IPS-18a (cell line): ENCODE results near the gene COL13A1.

Experiments
- H3K27ac ChIP-seq: one replicate; pipeline ENCODE4 v1.5.1; 2013; ENCODE audit warnings: low read length
- H3K27me3 ChIP-seq: one replicate; pipeline ENCODE4 v1.6.1; 2013; ENCODE audit warnings: mild to moderate bottlenecking, low read length; ENCODE audit not compliant: control insufficient read depth, insufficient read depth
- H3K36me3 ChIP-seq: one replicate; pipeline ENCODE4 v1.6.1; 2013; ENCODE audit warnings: low read depth, low read length; ENCODE audit not compliant: control insufficient read depth
- H3K4me1 ChIP-seq: one replicate; pipeline ENCODE4 v1.6.1; 2013; ENCODE audit warnings: low read depth, low read length; ENCODE audit not compliant: control insufficient read depth
- H3K4me3 ChIP-seq: one replicate; pipeline ENCODE4 v1.5.1; 2013; ENCODE audit warnings: low read length
- H3K9ac ChIP-seq: one replicate; pipeline ENCODE4 v1.6.1; 2013; ENCODE audit warnings: mild to moderate bottlenecking, low read length, moderate library complexity
- H3K9me3 ChIP-seq: one replicate; pipeline ENCODE4 v1.6.1; 2013; ENCODE audit warnings: low read depth, low read length; ENCODE audit not compliant: control insufficient read depth

Gene COL13A1

DNA sequence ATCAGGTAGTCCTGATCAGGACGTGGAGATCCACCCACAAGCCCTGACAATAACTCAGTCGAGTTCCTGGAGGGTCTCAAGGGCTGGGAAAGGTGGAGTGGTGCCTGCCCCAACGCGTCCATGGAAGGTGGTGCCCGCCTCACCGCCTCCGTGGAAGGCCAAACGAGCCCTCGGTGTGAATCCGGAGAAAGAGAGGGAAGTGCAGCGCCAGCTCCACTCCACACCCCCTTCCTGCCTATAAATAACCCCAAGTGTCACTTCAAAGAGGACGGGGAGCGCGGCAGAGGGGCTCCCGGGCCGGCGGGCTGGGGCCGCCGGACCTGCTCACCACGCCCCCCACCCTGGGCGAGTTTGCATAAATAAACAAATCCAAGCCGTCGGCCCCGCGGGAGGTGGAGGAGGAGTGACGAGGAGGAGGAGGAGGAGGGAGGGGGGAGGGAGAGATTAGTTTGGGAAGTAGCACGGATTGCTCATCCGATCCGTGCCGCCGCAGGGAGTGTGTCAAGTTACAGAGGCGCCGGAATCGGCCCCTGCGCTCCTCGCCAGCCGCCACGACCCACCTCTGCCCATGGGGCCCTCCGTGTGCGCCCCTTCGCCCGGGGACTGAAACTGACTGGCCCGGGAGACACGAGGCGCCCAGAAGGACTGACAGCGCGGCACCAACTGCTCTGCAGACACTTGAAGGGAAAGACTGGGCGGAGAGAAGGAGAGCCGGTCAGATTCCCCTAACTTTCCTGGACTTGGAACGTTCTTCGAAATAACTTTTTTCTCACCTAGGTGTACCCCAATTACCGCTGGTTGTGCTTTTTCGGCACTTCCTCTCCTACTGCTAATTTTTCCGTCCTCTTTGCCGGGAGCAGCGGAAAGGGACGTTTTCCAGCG lies at the start of gene COL13A1:
TSS of gene COL13A1 (plus strand) at position 473 of the 882 bp plus-strand sequence. CDS start 518 bp downstream, outside the sequence.
- Histone ChIP-seq H3K27ac (no peak within 1 kb of the TSS), H3K27me3 (peaks cover 55% of the 10 kb centered on the region), H3K9ac (no peak within 1 kb of the TSS)

DNA sequence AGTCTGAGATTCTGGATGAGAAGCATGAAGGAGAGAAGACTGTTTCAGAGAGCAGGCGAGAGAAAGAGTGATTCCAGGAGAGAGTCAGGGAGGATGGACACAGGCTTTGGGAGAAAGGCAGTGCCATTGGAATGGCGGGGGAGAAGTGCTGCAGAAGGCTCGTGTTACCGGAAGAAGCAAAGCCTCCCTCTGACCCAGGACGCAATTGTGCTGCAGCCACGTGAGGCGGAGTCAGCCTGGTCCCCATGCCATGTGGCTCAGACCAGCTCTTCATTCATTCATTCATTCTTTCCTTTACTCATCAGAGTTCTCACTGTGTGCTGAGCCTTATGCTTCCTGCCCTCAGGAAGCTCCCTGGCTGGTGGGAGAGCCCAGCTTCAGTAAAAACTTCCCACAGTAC lies 49.2 kb upstream of the COL13A1 start:
- H3K9me3 ChIP-seq: no peaks in the 10 kb centered on the region
- H3K4me3 ChIP-seq: no peak overlapping the region
- no peaks in the 10 kb centered on the region for H3K4me1 ChIP-seq
- H3K36me3 ChIP-seq: no peaks in the 10 kb centered on the region
- no peak overlapping the region for H3K9ac ChIP-seq
- H3K27ac ChIP-seq: no peak overlapping the region
- H3K27me3 ChIP-seq: no peaks in the 10 kb centered on the region

More for the DNA sequence above, at the start of gene COL13A1:
- Histone ChIP-seq H3K4me3 (peak within 1 kb of the TSS; percentile 76), H3K9me3 (no peaks in the 10 kb centered on the region), H3K4me1 (peaks cover 24% of the 10 kb centered on the region), H3K36me3 (no peaks in the 10 kb centered on the region)

DNA sequence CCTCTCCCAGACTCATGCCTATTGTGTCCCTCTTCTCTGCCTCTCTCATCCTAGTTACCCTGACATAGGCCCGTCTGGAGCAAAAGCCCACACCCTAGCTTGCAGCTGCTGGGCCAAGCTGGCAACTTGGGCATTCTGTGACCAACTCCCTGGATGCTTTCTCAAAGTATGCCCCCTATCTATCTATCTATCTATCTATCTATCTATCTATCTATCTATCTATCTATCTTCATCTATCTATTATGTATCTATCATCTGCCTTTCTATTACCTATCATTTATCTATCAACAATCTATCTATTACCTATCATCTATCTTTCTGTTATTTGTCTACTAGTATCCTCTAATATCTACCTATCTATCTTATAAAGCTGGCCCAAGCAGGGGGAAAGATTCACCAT lies 45.4 kb upstream of the COL13A1 start:
- Histone ChIP-seq H3K9me3 (no peaks in the 10 kb centered on the region), H3K27ac (no peak overlapping the region), H3K9ac (no peak overlapping the region), H3K27me3 (no peaks in the 10 kb centered on the region), H3K36me3 (no peaks in the 10 kb centered on the region), H3K4me3 (no peak overlapping the region), H3K4me1 (no peaks in the 10 kb centered on the region)

DNA sequence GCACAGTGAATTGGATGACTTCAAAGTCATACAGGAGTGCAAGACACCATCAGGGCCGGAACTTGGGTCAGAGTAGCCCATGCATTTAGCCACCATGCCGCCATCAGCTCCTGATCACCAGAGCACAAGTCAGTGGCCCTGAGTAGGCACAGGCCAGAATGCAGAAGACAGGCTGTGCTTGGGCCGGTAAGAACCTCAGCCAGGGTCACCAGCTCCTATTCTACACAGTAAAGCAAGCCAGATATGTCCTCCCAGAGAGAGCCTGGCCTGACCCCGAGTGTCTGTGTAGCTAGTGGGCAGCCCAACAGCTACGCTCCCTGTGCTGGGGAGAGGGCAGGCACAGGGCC lies 44.5 kb upstream of the COL13A1 start:
- Histone ChIP-seq H3K4me1 (no peaks in the 10 kb centered on the region), H3K27ac (no peak overlapping the region), H3K9me3 (no peaks in the 10 kb centered on the region), H3K27me3 (no peaks in the 10 kb centered on the region), H3K9ac (no peak overlapping the region), H3K4me3 (no peak overlapping the region), H3K36me3 (no peaks in the 10 kb centered on the region)

DNA sequence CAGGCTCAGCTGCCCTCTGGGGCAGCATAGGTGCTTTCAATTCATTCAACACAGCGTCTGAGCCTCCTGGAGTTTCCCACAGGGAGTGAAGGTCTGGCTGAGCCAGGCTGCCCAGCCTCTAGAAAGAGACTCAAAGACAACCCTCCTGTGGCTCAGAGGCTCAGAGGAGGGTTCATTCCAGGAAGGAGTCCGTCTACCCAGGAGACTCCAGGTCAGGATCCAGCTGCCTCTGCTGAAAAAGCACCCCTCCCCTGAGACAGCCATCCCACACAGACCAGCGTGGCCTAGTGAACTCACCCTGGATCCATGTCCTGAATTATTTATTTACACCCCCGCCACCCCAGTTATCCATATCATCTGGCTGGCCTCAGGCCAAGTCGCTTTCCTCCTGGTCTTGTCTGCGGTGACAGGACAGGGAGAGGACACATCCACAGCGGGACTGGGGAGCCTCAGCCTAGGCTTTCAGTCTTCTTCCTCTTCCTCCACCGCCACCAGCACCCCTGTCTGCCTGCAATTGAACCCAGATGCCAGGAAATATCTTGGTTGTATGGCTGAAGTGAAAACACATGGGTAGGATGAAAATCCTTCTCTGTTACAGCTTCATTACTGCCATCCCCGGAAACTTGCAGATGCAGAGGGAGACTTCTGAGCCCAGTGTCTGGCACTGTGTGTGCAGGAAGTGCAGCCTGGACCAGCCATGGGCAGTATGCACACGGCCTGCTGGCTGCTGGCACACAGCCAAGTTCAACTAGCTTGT lies 44.0 kb upstream of the COL13A1 start:
- no peaks in the 10 kb centered on the region for H3K36me3 ChIP-seq
- H3K4me1 ChIP-seq: no peaks in the 10 kb centered on the region
- H3K27ac ChIP-seq: no peak overlapping the region
- H3K9me3 ChIP-seq: no peaks in the 10 kb centered on the region
- no peak overlapping the region for H3K9ac ChIP-seq
- no peaks in the 10 kb centered on the region for H3K27me3 ChIP-seq
- H3K4me3 ChIP-seq: no peak overlapping the region

DNA sequence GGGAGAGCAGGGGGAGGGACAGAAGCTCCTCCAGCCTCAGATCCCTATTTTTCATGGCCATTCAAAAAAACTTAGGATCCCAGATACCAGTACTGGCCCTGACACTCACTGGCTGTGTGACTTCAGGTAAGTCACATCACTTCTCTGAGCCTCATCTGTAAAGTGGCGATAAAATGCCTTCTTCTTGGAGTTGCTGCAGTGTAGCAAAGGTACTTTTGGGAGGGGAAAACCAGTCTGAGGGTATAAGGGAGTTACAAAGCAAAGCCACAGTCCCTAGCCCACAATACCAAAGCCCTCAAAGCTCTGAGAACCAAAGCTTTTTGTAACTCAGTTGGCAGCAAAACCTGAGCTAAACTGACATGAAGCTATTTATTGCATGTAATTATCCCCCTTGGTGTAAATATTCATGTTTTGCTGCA lies 43.4 kb upstream of the COL13A1 start:
- no peaks in the 10 kb centered on the region for H3K36me3 ChIP-seq
- no peaks in the 10 kb centered on the region for H3K27me3 ChIP-seq
- no peak overlapping the region for H3K4me3 ChIP-seq
- H3K9me3 ChIP-seq: no peaks in the 10 kb centered on the region
- no peak overlapping the region for H3K9ac ChIP-seq
- H3K4me1 ChIP-seq: no peaks in the 10 kb centered on the region
- H3K27ac ChIP-seq: no peak overlapping the region

DNA sequence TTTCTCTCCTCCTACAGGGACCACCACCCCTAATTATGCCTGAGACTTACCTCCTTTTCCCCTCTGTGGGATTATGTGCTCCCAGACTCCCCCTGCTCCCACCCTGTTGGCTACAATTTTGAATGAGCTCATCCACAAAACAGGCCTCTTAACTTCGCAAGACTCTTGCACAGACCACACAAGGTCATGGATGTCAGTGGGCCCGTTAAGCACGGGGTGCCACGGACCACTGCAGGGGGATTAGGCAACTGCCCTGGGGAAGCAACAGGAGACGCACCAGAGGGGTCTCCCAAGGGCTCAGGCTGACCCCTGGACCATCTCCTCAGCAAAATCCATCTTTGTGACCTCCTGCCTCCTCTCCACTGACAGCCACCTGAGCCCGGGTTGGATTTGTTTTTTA lies 42.1 kb upstream of the COL13A1 start:
- Histone ChIP-seq H3K27me3 (no peaks in the 10 kb centered on the region), H3K27ac (no peak overlapping the region), H3K9ac (no peak overlapping the region), H3K9me3 (no peaks in the 10 kb centered on the region), H3K36me3 (no peaks in the 10 kb centered on the region), H3K4me1 (no peaks in the 10 kb centered on the region), H3K4me3 (no peak overlapping the region)

DNA sequence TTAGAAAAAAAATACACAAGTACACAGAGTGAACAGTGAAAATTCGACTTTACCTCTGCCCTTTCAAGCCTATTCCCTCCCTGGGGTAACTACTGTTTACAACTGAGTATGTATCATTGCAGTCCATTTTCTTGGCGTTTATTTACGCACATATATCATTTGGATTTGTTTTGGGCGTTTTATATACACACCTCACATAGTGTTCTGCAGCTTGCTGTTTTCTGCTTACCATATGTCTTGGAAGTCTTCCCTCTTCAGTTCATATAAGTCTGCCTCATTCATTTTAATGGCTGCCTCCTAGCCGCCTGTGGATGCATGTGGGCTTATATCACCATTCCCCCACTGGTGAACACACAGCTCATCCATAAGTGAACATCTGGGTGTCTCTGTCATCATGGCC lies 41.6 kb upstream of the COL13A1 start:
- H3K27ac ChIP-seq: no peak overlapping the region

DNA sequence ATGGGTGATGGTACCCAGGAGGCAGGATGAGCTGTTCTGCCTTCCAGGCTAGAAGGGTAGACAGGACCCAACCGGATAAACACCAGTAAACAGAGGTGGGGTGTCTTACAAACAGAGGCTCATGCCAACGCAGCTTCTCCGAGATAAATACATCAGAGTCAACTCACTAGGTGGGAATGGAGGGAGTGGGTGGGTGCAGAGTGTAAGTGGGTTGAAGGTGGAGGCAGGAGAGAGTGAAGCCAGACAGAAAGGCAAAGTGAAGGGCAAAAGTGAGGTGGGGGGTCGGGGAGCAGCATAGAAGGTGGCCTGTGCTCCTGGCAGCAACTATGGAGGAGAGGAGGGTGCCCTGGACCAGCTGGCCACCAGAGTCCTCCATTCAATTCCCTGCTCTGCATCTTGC lies 40.4 kb upstream of the COL13A1 start:
- Histone ChIP-seq H3K4me1 (no peaks in the 10 kb centered on the region), H3K36me3 (no peaks in the 10 kb centered on the region), H3K9ac (no peak overlapping the region), H3K27ac (no peak overlapping the region), H3K4me3 (no peak overlapping the region), H3K9me3 (no peaks in the 10 kb centered on the region), H3K27me3 (no peaks in the 10 kb centered on the region)

More for the DNA sequence above, 41.6 kb upstream of the COL13A1 start:
- no peaks in the 10 kb centered on the region for H3K9me3 ChIP-seq
- H3K27me3 ChIP-seq: no peaks in the 10 kb centered on the region
- no peak overlapping the region for H3K9ac ChIP-seq
- no peaks in the 10 kb centered on the region for H3K36me3 ChIP-seq
- H3K4me1 ChIP-seq: no peaks in the 10 kb centered on the region
- H3K4me3 ChIP-seq: no peak overlapping the region

DNA sequence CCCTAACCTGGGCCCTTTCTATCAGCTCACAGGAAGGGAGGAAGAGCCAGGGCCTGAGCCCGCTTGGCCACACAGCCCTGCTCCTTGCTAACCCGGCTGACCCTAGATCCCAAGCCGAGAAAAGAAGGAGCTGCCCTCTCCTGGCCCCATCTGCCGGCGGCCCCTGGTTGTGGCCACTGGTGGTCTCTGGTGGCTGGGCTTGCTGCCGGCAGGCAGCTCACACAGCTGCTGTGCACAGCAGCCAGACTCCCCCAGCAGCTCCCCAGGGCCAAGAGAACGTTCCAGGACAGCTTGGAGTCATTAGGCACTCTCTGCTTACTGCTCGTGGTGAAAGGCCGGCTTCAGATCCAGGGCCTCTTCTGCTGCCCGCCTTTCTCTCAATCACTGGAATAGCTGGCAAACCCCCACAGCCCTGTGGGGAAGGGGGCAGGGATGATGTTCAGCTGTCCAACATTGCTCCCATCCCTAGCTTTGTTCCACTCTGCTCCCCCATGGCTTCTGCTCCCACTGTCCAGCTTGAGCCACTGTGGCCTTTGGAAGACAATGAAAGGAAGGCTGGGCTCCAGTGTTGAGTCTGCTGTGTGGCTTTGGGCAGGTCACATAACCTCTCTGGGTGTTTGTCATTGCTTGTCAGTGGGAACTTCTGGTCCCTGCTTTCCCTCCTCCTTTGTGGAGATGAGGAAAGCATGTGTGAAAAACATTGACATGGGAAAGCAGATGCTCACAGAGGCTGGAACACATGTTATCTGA lies 35.4 kb upstream of the COL13A1 start:
- H3K4me3 ChIP-seq: no peak overlapping the region
- H3K27me3 ChIP-seq: no peaks in the 10 kb centered on the region
- H3K9me3 ChIP-seq: no peaks in the 10 kb centered on the region
- H3K4me1 ChIP-seq: peaks cover 11% of the 10 kb centered on the region
- no peak overlapping the region for H3K9ac ChIP-seq
- H3K27ac ChIP-seq: no peak overlapping the region
- H3K36me3 ChIP-seq: no peaks in the 10 kb centered on the region

DNA sequence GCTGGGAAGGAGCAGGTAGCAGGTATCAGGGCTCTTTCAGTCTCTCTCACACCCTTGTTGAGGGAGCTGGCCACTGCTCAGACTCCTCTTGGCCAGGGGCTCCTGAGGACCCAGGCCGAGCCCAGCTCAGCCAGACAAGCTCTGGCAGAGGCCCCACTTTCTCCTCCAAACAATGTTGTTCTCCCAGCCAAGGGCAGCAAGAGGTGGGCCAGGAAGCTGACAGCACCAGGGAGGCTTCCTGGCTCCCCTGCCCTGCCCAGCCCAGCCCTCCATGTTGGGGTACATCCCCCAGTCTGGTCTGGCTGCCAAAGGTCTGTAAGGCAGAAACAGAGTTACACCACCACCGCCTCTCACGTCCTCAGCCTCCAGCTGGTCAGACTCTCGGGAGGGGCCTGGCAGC lies 33.9 kb upstream of the COL13A1 start:
- Histone ChIP-seq H3K27ac (no peak overlapping the region), H3K4me3 (no peak overlapping the region), H3K36me3 (no peaks in the 10 kb centered on the region), H3K27me3 (no peaks in the 10 kb centered on the region), H3K9ac (no peak overlapping the region), H3K9me3 (no peaks in the 10 kb centered on the region), H3K4me1 (peaks cover 11% of the 10 kb centered on the region)
